ENCODE measurements around the gene C16orf89.

Gene C16orf89

GRCh38 chr16:5036228-5037156 lies 29.3 kb downstream of the C16orf89 start:
- DNase-seq: no peak
- H3K36me3 Mint-ChIP-seq: peaks cover 2 to 6% of the 10 kb centered on the region in 2 donors
- peaks cover 8 to 12% of the 10 kb centered on the region in 2 donors for H3K27me3 Mint-ChIP-seq
- H3K27ac Mint-ChIP-seq: no peak overlapping the region
- H3K4me1 Mint-ChIP-seq: peaks cover 14 to 30% of the 10 kb centered on the region in 2 donors
- ATAC-seq (replicated peaks): no peak
- H3K4me3 Mint-ChIP-seq: no peak overlapping the region
- H3K9me3 Mint-ChIP-seq: no peaks in the 10 kb centered on the region

- Mint-ChIP-seq H3K27me3 (peaks cover 3 to 6% of the 10 kb centered on the region in 2 donors), H3K36me3 (peaks cover 2 to 10% of the 10 kb centered on the region in 2 donors), H3K27ac (no peak overlapping the region), H3K4me1 (peaks cover 11 to 30% of the 10 kb centered on the region in 2 donors), H3K9me3 (no peaks in the 10 kb centered on the region), H3K4me3 (no peak overlapping the region)
- ATAC-seq (replicated peaks) (no peak), DNase-seq (no peak)
Observed at GRCh38 chr16:5035909-5036227, 29.9 kb downstream of the C16orf89 start.

GRCh38 chr16:5034167-5034523 lies 31.6 kb downstream of the C16orf89 start:
- Mint-ChIP-seq H3K9me3 (no peaks in the 10 kb centered on the region), H3K4me1 (peaks cover 14 to 30% of the 10 kb centered on the region in 2 donors)

GRCh38 chr16:5033256-5034166 lies 32.2 kb downstream of the C16orf89 start, which contains the start of gene NAGPA:
TSS of gene NAGPA (minus strand) at chr16:5033935. CDS start at chr16:5033914, 21 bp downstream.
- H3K36me3 Mint-ChIP-seq: peaks cover 5 to 24% of the 10 kb centered on the region in 2 donors
- H3K27me3 Mint-ChIP-seq: no peaks in the 10 kb centered on the region
- peak within 1 kb of the TSS; percentile 80 to 85 for H3K4me3 Mint-ChIP-seq
- H3K9me3 Mint-ChIP-seq: no peaks in the 10 kb centered on the region
- H3K27ac Mint-ChIP-seq: peak within 1 kb of the TSS; percentile 88
- ATAC-seq (replicated peaks) (peak; percentile 93 to 96), DNase-seq (peak; percentile 80)
- peaks cover 14 to 30% of the 10 kb centered on the region in 2 donors for H3K4me1 Mint-ChIP-seq

More at GRCh38 chr16:5034167-5034523, 31.6 kb downstream of the C16orf89 start:
- peak overlapping the region; percentile 80 to 85 for H3K4me3 Mint-ChIP-seq
- H3K36me3 Mint-ChIP-seq: peaks cover 3 to 19% of the 10 kb centered on the region in 2 donors
- DNase-seq (no peak), ATAC-seq (replicated peaks) (no peak)
- no peaks in the 10 kb centered on the region for H3K27me3 Mint-ChIP-seq
- H3K27ac Mint-ChIP-seq: peak overlapping the region; percentile 88

- H3K9me3 Mint-ChIP-seq: no peaks in the 10 kb centered on the region
- peak overlapping the region; percentile 81 for H3K27ac Mint-ChIP-seq
- H3K27me3 Mint-ChIP-seq: no peaks in the 10 kb centered on the region
- peak overlapping the region; percentile 80 to 85 for H3K4me3 Mint-ChIP-seq
- H3K4me1 Mint-ChIP-seq: peaks cover 14 to 30% of the 10 kb centered on the region in 2 donors
- ATAC-seq (replicated peaks): no peak
- peaks cover 9 to 30% of the 10 kb centered on the region in 2 donors for H3K36me3 Mint-ChIP-seq
- DNase-seq: no peak
Observed at GRCh38 chr16:5032748-5033167, 33.0 kb downstream of the C16orf89 start.

- Mint-ChIP-seq H3K4me1 (peaks cover 13 to 30% of the 10 kb centered on the region in 2 donors), H3K27ac (no peak overlapping the region)
Observed at GRCh38 chr16:5031601-5032000, 34.2 kb downstream of the C16orf89 start.

GRCh38 chr16:5030251-5030870 lies 35.4 kb downstream of the C16orf89 start:
- H3K27ac Mint-ChIP-seq: no peak overlapping the region
- H3K9me3 Mint-ChIP-seq: no peaks in the 10 kb centered on the region
- no peak for ATAC-seq (replicated peaks)
- peaks cover 10 to 41% of the 10 kb centered on the region in 2 donors for H3K36me3 Mint-ChIP-seq
- peaks cover 13 to 30% of the 10 kb centered on the region in 2 donors for H3K4me1 Mint-ChIP-seq
- no peak for DNase-seq
- H3K27me3 Mint-ChIP-seq: no peaks in the 10 kb centered on the region
- H3K4me3 Mint-ChIP-seq: no peak overlapping the region

More at GRCh38 chr16:5031601-5032000, 34.2 kb downstream of the C16orf89 start:
- no peak overlapping the region for H3K4me3 Mint-ChIP-seq
- no peaks in the 10 kb centered on the region for H3K27me3 Mint-ChIP-seq
- peaks cover 10 to 41% of the 10 kb centered on the region in 2 donors for H3K36me3 Mint-ChIP-seq
- no peak for DNase-seq
- no peaks in the 10 kb centered on the region for H3K9me3 Mint-ChIP-seq
- no peak for ATAC-seq (replicated peaks)

GRCh38 chr16:5028950-5029475 lies 36.7 kb downstream of the C16orf89 start:
- DNase-seq: no peak

GRCh38 chr16:5027575-5028235 lies 38.1 kb downstream of the C16orf89 start:
- no peak overlapping the region for H3K4me3 Mint-ChIP-seq
- no peaks in the 10 kb centered on the region for H3K27me3 Mint-ChIP-seq
- H3K27ac Mint-ChIP-seq: no peak overlapping the region
- peaks cover 7 to 15% of the 10 kb centered on the region in 2 donors for H3K4me1 Mint-ChIP-seq
- H3K9me3 Mint-ChIP-seq: no peaks in the 10 kb centered on the region
- no peak for ATAC-seq (replicated peaks)
- DNase-seq: no peak
- peaks cover 10 to 49% of the 10 kb centered on the region in 2 donors for H3K36me3 Mint-ChIP-seq

More at GRCh38 chr16:5028950-5029475, 36.7 kb downstream of the C16orf89 start:
- Mint-ChIP-seq H3K27ac (no peak overlapping the region), H3K9me3 (no peaks in the 10 kb centered on the region), H3K4me1 (peaks cover 10 to 22% of the 10 kb centered on the region in 2 donors), H3K27me3 (no peaks in the 10 kb centered on the region), H3K4me3 (no peak overlapping the region), H3K36me3 (peaks cover 10 to 49% of the 10 kb centered on the region in 2 donors)
- no peak for ATAC-seq (replicated peaks)

- DNase-seq (no peak), ATAC-seq (replicated peaks) (no peak)
- peaks cover 9 to 48% of the 10 kb centered on the region in 2 donors for H3K36me3 Mint-ChIP-seq
- H3K27me3 Mint-ChIP-seq: peaks cover 0 to 2% of the 10 kb centered on the region in 2 donors
- peaks cover 3 to 9% of the 10 kb centered on the region in 2 donors for H3K4me1 Mint-ChIP-seq
- H3K9me3 Mint-ChIP-seq: peaks cover 0 to under 1% of the 10 kb centered on the region in 2 donors
- H3K4me3 Mint-ChIP-seq: no peak overlapping the region
- H3K27ac Mint-ChIP-seq: no peak overlapping the region
Observed at GRCh38 chr16:5027086-5027485, 38.7 kb downstream of the C16orf89 start.

- ATAC-seq (replicated peaks): no peak
- Mint-ChIP-seq H3K27ac (no peak overlapping the region), H3K36me3 (peaks cover 9 to 44% of the 10 kb centered on the region in 2 donors)
Observed at GRCh38 chr16:5026664-5027063, 39.1 kb downstream of the C16orf89 start.

GRCh38 chr16:5025171-5025632 lies 40.6 kb downstream of the C16orf89 start:
- Mint-ChIP-seq H3K4me1 (no peaks in the 10 kb centered on the region), H3K9me3 (peaks cover 0 to 2% of the 10 kb centered on the region in 2 donors), H3K36me3 (peaks cover 9 to 33% of the 10 kb centered on the region in 2 donors), H3K27ac (no peak overlapping the region), H3K4me3 (no peak overlapping the region), H3K27me3 (peaks cover 3 to 6% of the 10 kb centered on the region in 2 donors)
- ATAC-seq (replicated peaks) (peak in 1 of 2 donors; percentile 16), DNase-seq (no peak)

More at GRCh38 chr16:5026664-5027063, 39.1 kb downstream of the C16orf89 start:
- Mint-ChIP-seq H3K27me3 (peaks cover 0 to 6% of the 10 kb centered on the region in 2 donors), H3K9me3 (peaks cover 0 to 2% of the 10 kb centered on the region in 2 donors), H3K4me1 (peaks cover 3 to 4% of the 10 kb centered on the region in 2 donors), H3K4me3 (no peak overlapping the region)
- DNase-seq: no peak

- H3K9me3 Mint-ChIP-seq: peaks cover 0 to 2% of the 10 kb centered on the region in 2 donors
- no peak for ATAC-seq (replicated peaks)
- no peaks in the 10 kb centered on the region for H3K4me1 Mint-ChIP-seq
- H3K27ac Mint-ChIP-seq: no peak overlapping the region
- H3K27me3 Mint-ChIP-seq: peaks cover 3 to 6% of the 10 kb centered on the region in 2 donors
- DNase-seq: no peak
- peaks cover 9 to 31% of the 10 kb centered on the region in 2 donors for H3K36me3 Mint-ChIP-seq
- H3K4me3 Mint-ChIP-seq: no peak overlapping the region
Observed at GRCh38 chr16:5024632-5025031, 41.1 kb downstream of the C16orf89 start.
